Eye (tissue), 1 donor: Measurements from ENCODE around the gene ZCCHC17.
"Not testable (repeated sequence)": the region's sequence is repeated elsewhere in the genome, so short reads cannot be mapped to it uniquely, and the experiment has no call there.

Source experiments
- DNase-seq: peaks from one replicate; pipeline ENCODE4 v3.0.0-alpha.2; 2015

ZCCHC17 gene

GRCh38 chr1:31296486-31297276 is at the start of gene ZCCHC17, which contains the start of gene SNRNP40:
ZCCHC17 (plus strand) TSS chr1:31297032; CDS start chr1:31310099, 13,067 bp downstream.
SNRNP40 (minus strand) TSS chr1:31296788; CDS start chr1:31296751, 37 bp downstream.
- DNase-seq, result peak; percentile 99

- DNase-seq, result no peak
These were observed 48.6 kb upstream of the ZCCHC17 start for GRCh38 chr1:31248276-31248675.

- no peak for DNase-seq
These were observed 47.0 kb upstream of the ZCCHC17 start for GRCh38 chr1:31249854-31250253.

- DNase-seq, result no peak
These were observed 39.6 kb upstream of the ZCCHC17 start for GRCh38 chr1:31257213-31257612.

GRCh38 chr1:31258581-31258980 is 38.3 kb upstream of the ZCCHC17 start:
- DNase-seq, result no peak

- DNase-seq, result no peak
These were observed 37.1 kb upstream of the ZCCHC17 start for GRCh38 chr1:31259746-31260145.

- no peak for DNase-seq
These were observed 34.9 kb upstream of the ZCCHC17 start for GRCh38 chr1:31261916-31262315.

- not testable (repeated sequence) for DNase-seq
These were observed 34.4 kb upstream of the ZCCHC17 start for GRCh38 chr1:31262393-31262792.

- DNase-seq, result no peak
These were observed 33.4 kb upstream of the ZCCHC17 start for GRCh38 chr1:31263408-31263807.

GRCh38 chr1:31264790-31265386 is 31.9 kb upstream of the ZCCHC17 start:
- DNase-seq, result no peak

GRCh38 chr1:31266547-31266946 is 30.3 kb upstream of the ZCCHC17 start:
- no peak for DNase-seq

GRCh38 chr1:31272369-31272768 is 24.5 kb upstream of the ZCCHC17 start:
- DNase-seq, result no peak

- no peak for DNase-seq
These were observed 23.2 kb upstream of the ZCCHC17 start for GRCh38 chr1:31273619-31274018.

- DNase-seq, result not testable (repeated sequence)
These were observed 14.4 kb upstream of the ZCCHC17 start for GRCh38 chr1:31282426-31282825.

GRCh38 chr1:31287791-31288190 is 9.0 kb upstream of the ZCCHC17 start:
- not testable (repeated sequence) for DNase-seq

- no peak for DNase-seq
These were observed 7.8 kb upstream of the ZCCHC17 start for GRCh38 chr1:31289021-31289420.

GRCh38 chr1:31295874-31296485 is 852 bp upstream of the ZCCHC17 start:
- no peak for DNase-seq

GRCh38 chr1:31297277-31298247 is 730 bp downstream of the ZCCHC17 start:
- DNase-seq, result peak; percentile 74

- no peak for DNase-seq
These were observed 2.5 kb downstream of the ZCCHC17 start for GRCh38 chr1:31299365-31299764.

- DNase-seq, result no peak
These were observed 3.4 kb downstream of the ZCCHC17 start for GRCh38 chr1:31300193-31300592.

- DNase-seq, result no peak
These were observed 6.0 kb downstream of the ZCCHC17 start for GRCh38 chr1:31302709-31303441.

GRCh38 chr1:31306278-31306677 is 9.4 kb downstream of the ZCCHC17 start:
- no peak for DNase-seq
